HG03565 (cell line): ENCODE data around the gene ACOT9.
"Not testable (repeated sequence)": the region's sequence is repeated elsewhere in the genome, so short reads cannot be mapped to it uniquely, and the experiment has no call there.

ENCODE experiments used
- ATAC-seq: cut with Tn5 transposase; IDR thresholded peaks from one replicate; pipeline ENCODE4 v1.9.1; 2021; ENCODE audit warnings: mild to moderate bottlenecking, moderate library complexity; ENCODE audit not compliant: unreplicated experiment

ACOT9 gene

GRCh38 chrX:23742697-23743622 is at the start of gene ACOT9:
TSS of gene ACOT9 (minus strand) at chrX:23743276. CDS start at chrX:23743144, 132 bp downstream.
- ATAC-seq: peak; percentile 92

GRCh38 chrX:23790155-23790497 is 47.0 kb upstream of the ACOT9 start:
- ATAC-seq: no peak

- no peak for ATAC-seq
Observed at GRCh38 chrX:23789386-23790154, 46.5 kb upstream of the ACOT9 start.

- ATAC-seq: no peak
Observed at GRCh38 chrX:23788946-23789345, 45.9 kb upstream of the ACOT9 start.

GRCh38 chrX:23788521-23788920 is 45.4 kb upstream of the ACOT9 start:
- ATAC-seq: no peak

- no peak for ATAC-seq
Observed at GRCh38 chrX:23787745-23788118, 44.7 kb upstream of the ACOT9 start.

- no peak for ATAC-seq
Observed at GRCh38 chrX:23786268-23786815, 43.3 kb upstream of the ACOT9 start.

- no peak for ATAC-seq
Observed at GRCh38 chrX:23785580-23785979, 42.5 kb upstream of the ACOT9 start.

GRCh38 chrX:23784470-23785331 is 41.6 kb upstream of the ACOT9 start:
- ATAC-seq: no peak

- ATAC-seq: no peak
Observed at GRCh38 chrX:23783589-23784469, 40.8 kb upstream of the ACOT9 start.

GRCh38 chrX:23782863-23783588 is 40.0 kb upstream of the ACOT9 start, which contains the start of gene SAT1:
TSS of gene SAT1 (plus strand) at chrX:23783173. CDS start at chrX:23783352, 179 bp downstream.
- ATAC-seq: peak; percentile 79

GRCh38 chrX:23782455-23782854 is 39.4 kb upstream of the ACOT9 start:
- ATAC-seq: no peak

- no peak for ATAC-seq
Observed at GRCh38 chrX:23779025-23779424, 35.9 kb upstream of the ACOT9 start.

- ATAC-seq: no peak
Observed at GRCh38 chrX:23776363-23776762, 33.3 kb upstream of the ACOT9 start.

- ATAC-seq: peak; percentile 91
Observed at GRCh38 chrX:23773601-23774175, 30.6 kb upstream of the ACOT9 start.

- ATAC-seq: not testable (repeated sequence)
Observed at GRCh38 chrX:23771086-23771485, 28.0 kb upstream of the ACOT9 start.

GRCh38 chrX:23770142-23770541 is 27.1 kb upstream of the ACOT9 start:
- ATAC-seq: no peak

GRCh38 chrX:23766650-23767551 is 23.8 kb upstream of the ACOT9 start:
- ATAC-seq: no peak
